HCT116 (cell line): ENCODE results near the gene RPL27. TPM values are rescaled to one million over a fixed set of nuclear protein-coding genes. Genes with fewer than 3 reads are reported as not detected.
A peak's percentile ranks its signal among the peaks of the same experiment; 100 is the strongest.

Experiments used
- ATAC-seq: fragments of 200-7000 bp; cut with Tn5 transposase; 2 replicates; pipeline ENCODE4 v1.9.1; 2020; ENCODE audit warnings: mild to moderate bottlenecking, moderate library complexity
- BruUV-seq: library from RNA; stranded (reverse); fragments of 400-500 nt; replicated peaks from 2 replicates; lab custom pipeline; 2021; lab: Mats Ljungman, UMichigan
- CTCF ChIA-PET: fragments of 300-600 bp; sonication (Branson Sonifier 250); formaldehyde crosslinking; loops from one replicate; lab custom pipeline; 2021; ENCODE audit warnings: antibody characterized with exemption; lab: Charles Lee
- POLR2A ChIA-PET: fragments of 300-600, 350-600 bp; sonication (Branson Sonifier 250); formaldehyde crosslinking; loops from one replicate; lab custom pipeline; 2021; ENCODE audit warnings: antibody characterized with exemption; lab: Charles Lee
- RAD21 ChIA-PET, 2 experiments: fragments of 300-600 bp; sonication (Branson Sonifier 250); formaldehyde crosslinking; loops; one replicate each; lab custom pipeline; 2023; ENCODE audit warnings: low total read pairs in 2 of 2; ENCODE audit not compliant: uncharacterized antibody in 2 of 2, unreplicated experiment in 2 of 2, low non-redundant PET in 1 of 2; lab: Charles Lee
- DNase-seq: peaks from one replicate; pipeline ENCODE4 v3.0.0-alpha.2; 2010; ENCODE audit warnings: low read depth, low spot score
- H2AFZ ChIP-seq: fragments of 200-600 bp; shearing (Covaris generic), sonication (generic); 2 replicates; pipeline ENCODE4 v1.6.1; 2017; ENCODE audit warnings: low read depth, mixed run types, mixed read lengths, antibody characterized with exemption, low read length; ENCODE audit not compliant: poor library complexity, severe bottlenecking
- H3K27ac ChIP-seq: 2 replicates; pipeline ENCODE4 v1.5.1; 2012; ENCODE audit warnings: low read depth, low read length
- H3K27me3 ChIP-seq: fragments of 200-600 bp; sonication (generic); 2 replicates; pipeline ENCODE4 v1.6.1; 2016; ENCODE audit warnings: mixed run types, low read length, mixed read lengths; ENCODE audit not compliant: insufficient read depth
- H3K36me3 ChIP-seq, 2 experiments: fragments of 200-500 bp in 1 of 2; fragments of 200-600 bp in 1 of 2; sonication (Bioruptor generic) in 1 of 2; sonication (generic) in 1 of 2; 2 replicates each; pipeline versions ENCODE4 v1.5.1 to v1.6.1; 2014 to 2016; ENCODE audit warnings: low read length in 2 of 2, inconsistent platforms in 1 of 2, mixed read lengths in 1 of 2, mixed run types in 1 of 2; ENCODE audit not compliant: insufficient read depth in 2 of 2, control insufficient read depth in 1 of 2
- H3K4me1 ChIP-seq, 2 experiments: fragments of 200-600 bp in 1 of 2; sonication (generic) in 1 of 2; 2 replicates each; pipeline versions ENCODE4 v1.5.1 to v1.6.1; 2012 to 2017; ENCODE audit warnings: low read length in 2 of 2, inconsistent platforms in 1 of 2, mild to moderate bottlenecking in 1 of 2, mixed read lengths in 1 of 2, mixed run types in 1 of 2, moderate library complexity in 1 of 2; ENCODE audit not compliant: insufficient read depth in 2 of 2, control insufficient read depth in 1 of 2
- H3K4me2 ChIP-seq: fragments of 200-600 bp; sonication (generic); 2 replicates; pipeline ENCODE4 v1.6.1; 2017; ENCODE audit warnings: mixed run types, low read length, mixed read lengths
- H3K4me3 ChIP-seq, 2 experiments: fragments of 200-600 bp in 1 of 2; sonication (generic) in 1 of 2; replicated peaks in 1 of 2; 2 replicates each; pipeline ENCODE4 v1.5.1; 2011 to 2016; ENCODE audit warnings: low read length in 2 of 2, control low read depth in 1 of 2, low read depth in 1 of 2, mild to moderate bottlenecking in 1 of 2, mixed read lengths in 1 of 2, mixed run types in 1 of 2
- H3K79me2 ChIP-seq: fragments of 200-600 bp; sonication (generic); 2 replicates; pipeline ENCODE4 v1.6.1; 2017; ENCODE audit warnings: mild to moderate bottlenecking, mixed run types, low read length, moderate library complexity, mixed read lengths; ENCODE audit not compliant: insufficient read depth
- H3K9ac ChIP-seq: fragments of 200-600 bp; sonication (generic); 2 replicates; pipeline ENCODE4 v1.6.1; 2016; ENCODE audit warnings: low read length, mixed read lengths
- H3K9me2 ChIP-seq: fragments of 200-600 bp; sonication (generic), shearing (Covaris generic); 2 replicates; pipeline ENCODE4 v1.6.1; 2017; ENCODE audit warnings: mixed run types, mild to moderate bottlenecking, moderate library complexity; ENCODE audit not compliant: insufficient read depth
- H3K9me3 ChIP-seq, 2 experiments: fragments of 200-500 bp in 1 of 2; fragments of 200-600 bp in 1 of 2; sonication (Bioruptor generic) in 1 of 2; sonication (generic) in 1 of 2; 2 replicates each; pipeline ENCODE4 v1.6.1; 2014 to 2017; ENCODE audit warnings: low read length in 2 of 2, mixed read lengths in 2 of 2, inconsistent platforms in 1 of 2, low read depth in 1 of 2, mild to moderate bottlenecking in 1 of 2, mixed run types in 1 of 2, moderate library complexity in 1 of 2; ENCODE audit not compliant: control insufficient read depth in 1 of 2, insufficient read depth in 1 of 2
- H4K20me1 ChIP-seq: fragments of 200-600 bp; sonication (generic), shearing (Covaris generic); 2 replicates; pipeline ENCODE4 v1.6.1; 2017; ENCODE audit warnings: mixed run types, mild to moderate bottlenecking, moderate library complexity; ENCODE audit not compliant: insufficient read depth
- CBX3 ChIP-seq: IDR thresholded peaks from 2 replicates; pipeline ENCODE4 v1.6.1; 2012; ENCODE audit warnings: low read depth
- CEBPB ChIP-seq: IDR thresholded peaks from 2 replicates; pipeline ENCODE4 v1.6.1; 2012; ENCODE audit warnings: low read depth
- ELF1 ChIP-seq: IDR thresholded peaks from 2 replicates; pipeline ENCODE4 v1.6.1; 2012; ENCODE audit warnings: low read depth, borderline replicate concordance
- EZH2 ChIP-seq: fragments of 200-600 bp; sonication (generic); IDR thresholded peaks from 2 replicates; pipeline ENCODE4 v1.6.1; 2017; ENCODE audit warnings: antibody characterized with exemption, mixed run types
- EZH2phosphoT487 ChIP-seq: fragments of 200-600 bp; IDR thresholded peaks from 2 replicates; pipeline ENCODE4 v1.6.1; 2018; ENCODE audit warnings: antibody characterized with exemption, borderline replicate concordance
- FOSL1 ChIP-seq: IDR thresholded peaks from 2 replicates; pipeline ENCODE4 v1.6.1; 2012; ENCODE audit warnings: low read depth
- JUND ChIP-seq: IDR thresholded peaks from 2 replicates; pipeline ENCODE4 v1.6.1; 2012
- POLR2A ChIP-seq: IDR thresholded peaks from 2 replicates; pipeline ENCODE4 v1.7.0; 2011; ENCODE audit warnings: borderline replicate concordance; ENCODE audit not compliant: insufficient read depth, insufficient read length; ENCODE audit errors: extremely low read depth
- SIN3A ChIP-seq: IDR thresholded peaks from 2 replicates; pipeline ENCODE4 v1.6.1; 2012; ENCODE audit warnings: low read depth
- SP1 ChIP-seq: IDR thresholded peaks from 2 replicates; pipeline ENCODE4 v1.6.1; 2012; ENCODE audit warnings: low read depth
- SRF ChIP-seq: IDR thresholded peaks from 2 replicates; pipeline ENCODE4 v1.6.1; 2012; ENCODE audit warnings: low read depth
- ZNF274 ChIP-seq: fragments of 200-500 bp; sonication (Bioruptor generic); IDR thresholded peaks from 2 replicates; pipeline ENCODE4 v1.6.1; 2014; ENCODE audit warnings: mild to moderate bottlenecking, low read depth, low read length, inconsistent platforms
- intact Hi-C: fragments of 100-400 bp; cut with micrococcal nuclease; formaldehyde crosslinking; loops from 2 replicates; pipeline ENCODE4 v1.10.0; 2022
- total RNA-seq: library from RNA; stranded (reverse); gene quantifications from one replicate; pipeline ENCODE4 v1.2.1, GENCODE V29; 2021; ENCODE audit not compliant: unreplicated experiment
- TF ChIP-seq, protein P1 (sequence below): IDR thresholded peaks from 2 replicates; pipeline ENCODE4 v1.6.1; 2011; ENCODE audit warnings: mild to moderate bottlenecking, low read length, moderate library complexity; ENCODE audit not compliant: insufficient replicate concordance; ENCODE audit errors: extremely low read depth
- TF ChIP-seq, protein P2 (sequence below), 3 experiments: fragments of 200-600 bp in 1 of 3; sonication (generic) in 1 of 3; IDR thresholded peaks in 2 of 3; conservative IDR thresholded peaks in 1 of 3; 2 replicates each; pipeline ENCODE4 v1.5.1; 2012 to 2017; ENCODE audit warnings: low read depth in 2 of 3, low read length in 2 of 3, antibody characterized with exemption in 1 of 3, borderline replicate concordance in 1 of 3, control low read depth in 1 of 3, mild to moderate bottlenecking in 1 of 3, mixed read lengths in 1 of 3, mixed run types in 1 of 3, moderate library complexity in 1 of 3; ENCODE audit not compliant: insufficient read depth in 1 of 3

RPL27 gene
- total RNA-seq, 1 experiment from 2014 or later, result 1,295 TPM

DNA sequence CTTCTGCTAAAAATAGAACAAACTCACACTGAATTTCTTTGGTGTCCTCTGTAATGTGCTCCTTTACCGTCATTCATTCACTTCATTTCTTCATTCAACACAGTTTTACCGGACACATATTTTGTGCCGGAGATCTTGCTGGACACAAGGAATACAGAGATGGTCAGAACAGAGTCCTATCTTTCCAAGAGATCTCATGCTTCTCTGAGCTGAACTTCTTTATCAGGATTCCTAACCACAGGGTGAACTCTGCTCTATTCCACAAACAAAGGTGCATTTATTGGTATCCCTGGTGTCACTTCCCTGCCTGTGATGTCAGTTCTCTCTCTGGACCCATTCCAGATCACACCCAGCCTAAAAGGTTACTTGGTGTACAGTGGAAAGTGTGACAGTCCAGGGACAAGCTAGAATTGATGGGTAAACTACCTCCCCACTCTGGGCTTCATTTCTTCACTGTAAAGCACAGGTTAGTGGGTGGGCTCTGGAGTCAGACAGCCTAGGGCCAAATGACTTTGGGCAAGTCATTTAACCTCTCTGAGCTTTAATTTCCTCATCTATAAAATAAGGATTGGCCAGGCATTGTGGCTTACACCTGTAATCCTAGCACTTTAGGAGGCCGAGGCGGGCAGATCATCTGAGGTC is 12.6 kb downstream of the RPL27 start:
- Histone ChIP-seq H3K9me3 (no peaks in the 10 kb centered on the region), H3K9me2 (no peaks in the 10 kb centered on the region)
- peak; percentile 45; the same call in 1 of the 2 replicates for TF ChIP-seq SP1
- peak; percentile 23; the same call in 1 of the 2 replicates for TF ChIP-seq FOSL1
- TF ChIP-seq JUND, result peak; percentile 42; the same call in 1 of the 2 replicates
- TF ChIP-seq SIN3A, result 0 out of 2 replicates have a peak, but pooled peaks have one; percentile 26
- TF ChIP-seq CBX3, result no peak
- no peak for TF ChIP-seq POLR2A
- TF ChIP-seq, all 23 proteins: peak for 4
- ATAC-seq (peak; percentile 41), DNase-seq (peak; percentile 71)
- ChIA-PET CTCF (interaction anchor here (1.2 kb wide), 1 partner anchor 14 kb away, joined by 3 read pairs; the partner anchor contains the start of gene RND2), RAD21 (no interaction called here), POLR2A (interaction anchor here (0.7 to 1.4 kb wide), 3 partner anchors 9 to 305 kb away, joined by 3 to 4 read pairs (median 4); partner anchors contain the start of gene RPL27)
- Histone ChIP-seq H3K9ac (peak overlapping the region; percentile 18), H4K20me1 (no peaks in the 10 kb centered on the region), H3K4me2 (peak overlapping the region; percentile 56), H3K27ac (no peak overlapping the region), H3K4me3 (no peak overlapping the region), H3K36me3 (no peaks in the 10 kb centered on the region), H2AFZ (no peak overlapping the region), H3K27me3 (no peaks in the 10 kb centered on the region), H3K79me2 (no peaks in the 10 kb centered on the region), H3K4me1 (peaks cover 13 to 40% of the 10 kb centered on the region in 2 experiments; a peak in 3 of 4 replicates)
- intact Hi-C loops, result no loop called here
- no TSS peak for BruUV-seq

DNA sequence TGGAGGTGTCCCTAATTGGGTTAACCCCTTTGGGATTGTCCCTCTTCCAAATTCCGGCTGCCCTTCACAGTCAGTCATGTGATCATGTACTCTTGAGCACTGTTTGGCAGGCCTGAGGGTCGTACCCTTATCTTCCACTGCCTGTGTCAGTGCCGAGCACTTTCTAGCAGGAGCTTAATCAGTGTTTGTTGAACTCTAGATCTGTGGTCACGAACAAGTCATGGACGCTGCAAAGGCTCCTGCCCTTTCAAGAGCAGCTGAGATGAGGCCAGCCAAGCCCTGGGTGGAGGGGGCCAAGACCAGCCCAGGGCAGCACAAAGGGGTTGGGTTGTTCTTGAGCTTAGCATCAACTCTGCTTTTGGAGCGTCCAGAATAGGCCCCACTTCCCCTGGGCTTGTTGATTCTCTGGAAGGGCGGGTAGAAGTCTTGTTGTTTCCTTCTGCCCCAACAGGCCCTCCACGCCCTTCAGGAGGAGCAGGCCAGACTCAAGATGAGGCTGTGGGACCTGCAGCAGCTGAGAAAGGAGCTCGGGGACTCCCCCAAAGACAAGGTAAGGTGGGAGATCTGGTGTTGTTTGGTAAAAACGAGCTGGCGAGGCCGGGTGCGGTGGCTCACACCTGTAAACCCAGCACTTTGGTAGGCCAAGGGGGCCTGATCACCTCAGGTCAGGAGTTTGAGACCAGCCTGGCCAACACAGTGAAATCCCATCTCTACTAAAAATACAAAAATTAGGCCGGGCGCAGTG is 13.7 kb downstream of the RPL27 start:
- CTCF ChIA-PET, result interaction anchor here (1.6 kb wide), 1 partner anchor 12 kb away, joined by 5 read pairs; no protein-coding TSS in a partner anchor
- peaks cover 10 to 29% of the 10 kb centered on the region in 2 experiments; a peak in 3 of 4 replicates for H3K4me1 ChIP-seq
- RAD21 ChIA-PET, result no interaction called here
- no TSS peak for BruUV-seq
- intact Hi-C loops, result no loop called here
- no peaks in the 10 kb centered on the region for H3K79me2 ChIP-seq
- H3K9me3 ChIP-seq, result no peaks in the 10 kb centered on the region
- no peaks in the 10 kb centered on the region for H4K20me1 ChIP-seq
- no peaks in the 10 kb centered on the region for H3K27me3 ChIP-seq
- H3K4me2 ChIP-seq, result no peak overlapping the region
- no peak overlapping the region for H3K27ac ChIP-seq
- no peak overlapping the region; the same call in 1 of the 2 replicates for H3K9ac ChIP-seq
- no peak overlapping the region for H3K4me3 ChIP-seq
- ATAC-seq (no peak), DNase-seq (no peak)
- H3K9me2 ChIP-seq, result no peaks in the 10 kb centered on the region
- H3K36me3 ChIP-seq, result 0 out of 4 replicates have a peak, but pooled peaks cover 0 to 3% of the 10 kb centered on the region in 2 experiments
- no peak overlapping the region for H2AFZ ChIP-seq
- POLR2A ChIA-PET, result interaction anchor here (1.4 to 1.7 kb wide), 3 partner anchors 8 to 14 kb away, joined by 4 to 6 read pairs (median 6); partner anchors contain the start of gene RPL27
- TF ChIP-seq ELF1, result no peak
- no peak for TF ChIP-seq EZH2phosphoT487
- no peak for TF ChIP-seq EZH2
- no peak for TF ChIP-seq JUND
- TF ChIP-seq, protein P1, sequence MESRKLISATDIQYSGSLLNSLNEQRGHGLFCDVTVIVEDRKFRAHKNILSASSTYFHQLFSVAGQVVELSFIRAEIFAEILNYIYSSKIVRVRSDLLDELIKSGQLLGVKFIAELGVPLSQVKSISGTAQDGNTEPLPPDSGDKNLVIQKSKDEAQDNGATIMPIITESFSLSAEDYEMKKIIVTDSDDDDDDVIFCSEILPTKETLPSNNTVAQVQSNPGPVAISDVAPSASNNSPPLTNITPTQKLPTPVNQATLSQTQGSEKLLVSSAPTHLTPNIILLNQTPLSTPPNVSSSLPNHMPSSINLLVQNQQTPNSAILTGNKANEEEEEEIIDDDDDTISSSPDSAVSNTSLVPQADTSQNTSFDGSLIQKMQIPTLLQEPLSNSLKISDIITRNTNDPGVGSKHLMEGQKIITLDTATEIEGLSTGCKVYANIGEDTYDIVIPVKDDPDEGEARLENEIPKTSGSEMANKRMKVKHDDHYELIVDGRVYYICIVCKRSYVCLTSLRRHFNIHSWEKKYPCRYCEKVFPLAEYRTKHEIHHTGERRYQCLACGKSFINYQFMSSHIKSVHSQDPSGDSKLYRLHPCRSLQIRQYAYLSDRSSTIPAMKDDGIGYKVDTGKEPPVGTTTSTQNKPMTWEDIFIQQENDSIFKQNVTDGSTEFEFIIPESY, result no peak
- no peak for TF ChIP-seq CEBPB
- no peak for TF ChIP-seq SRF
- TF ChIP-seq SP1, result no peak
- TF ChIP-seq, protein P2, sequence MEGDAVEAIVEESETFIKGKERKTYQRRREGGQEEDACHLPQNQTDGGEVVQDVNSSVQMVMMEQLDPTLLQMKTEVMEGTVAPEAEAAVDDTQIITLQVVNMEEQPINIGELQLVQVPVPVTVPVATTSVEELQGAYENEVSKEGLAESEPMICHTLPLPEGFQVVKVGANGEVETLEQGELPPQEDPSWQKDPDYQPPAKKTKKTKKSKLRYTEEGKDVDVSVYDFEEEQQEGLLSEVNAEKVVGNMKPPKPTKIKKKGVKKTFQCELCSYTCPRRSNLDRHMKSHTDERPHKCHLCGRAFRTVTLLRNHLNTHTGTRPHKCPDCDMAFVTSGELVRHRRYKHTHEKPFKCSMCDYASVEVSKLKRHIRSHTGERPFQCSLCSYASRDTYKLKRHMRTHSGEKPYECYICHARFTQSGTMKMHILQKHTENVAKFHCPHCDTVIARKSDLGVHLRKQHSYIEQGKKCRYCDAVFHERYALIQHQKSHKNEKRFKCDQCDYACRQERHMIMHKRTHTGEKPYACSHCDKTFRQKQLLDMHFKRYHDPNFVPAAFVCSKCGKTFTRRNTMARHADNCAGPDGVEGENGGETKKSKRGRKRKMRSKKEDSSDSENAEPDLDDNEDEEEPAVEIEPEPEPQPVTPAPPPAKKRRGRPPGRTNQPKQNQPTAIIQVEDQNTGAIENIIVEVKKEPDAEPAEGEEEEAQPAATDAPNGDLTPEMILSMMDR (IDR thresholded peaks at IDR 0.05 in 2 of 3, conservative IDR thresholded peaks at IDR 0.05 in 1 of 3; ENCODE audit: borderline replicate concordance in 1 of 3, insufficient read depth in 1 of 3, low read depth in 2 of 3, low read length in 2 of 3), result no peak
- TF ChIP-seq ZNF274, result no peak
- no peak for TF ChIP-seq POLR2A
